Left ventricle myocardium superior (tissue), 1 donor: ENCODE results near the gene CHST4. TPM values are rescaled to one million over a fixed set of nuclear protein-coding genes. Genes with fewer than 3 reads are reported as not detected.
"Not testable (repeated sequence)": the region's sequence is repeated elsewhere in the genome, so short reads cannot be mapped to it uniquely, and the experiment has no call there.

Experiments
- ATAC-seq: fragments of 200-7000 bp; cut with Tn5 transposase; one replicate; pipeline ENCODE4 v1.9.1; 2020; ENCODE audit warnings: mild to moderate bottlenecking, moderate library complexity
- DNase-seq: peaks from one replicate; pipeline ENCODE4 v3.0.0-alpha.2; 2020
- intact Hi-C: fragments of 100-400 bp; cut with micrococcal nuclease; formaldehyde crosslinking; loops from one replicate; pipeline ENCODE4 v1.11.0; 2022
- total RNA-seq: library from RNA; stranded (reverse); fragmentation: NEBNext Ultra II Directional; extraction: Animal tissue kit (Norgen Biotek cat#: 25700); gene quantifications from one replicate; pipeline ENCODE4 v1.2.1, GENCODE V29; 2021
- donor health status: DM: no; HTN: yes; CAD: no; lungs with severe emphysema.

CHST4 gene
- total RNA-seq, 1 donor from 2014 or later: not detected

DNA sequence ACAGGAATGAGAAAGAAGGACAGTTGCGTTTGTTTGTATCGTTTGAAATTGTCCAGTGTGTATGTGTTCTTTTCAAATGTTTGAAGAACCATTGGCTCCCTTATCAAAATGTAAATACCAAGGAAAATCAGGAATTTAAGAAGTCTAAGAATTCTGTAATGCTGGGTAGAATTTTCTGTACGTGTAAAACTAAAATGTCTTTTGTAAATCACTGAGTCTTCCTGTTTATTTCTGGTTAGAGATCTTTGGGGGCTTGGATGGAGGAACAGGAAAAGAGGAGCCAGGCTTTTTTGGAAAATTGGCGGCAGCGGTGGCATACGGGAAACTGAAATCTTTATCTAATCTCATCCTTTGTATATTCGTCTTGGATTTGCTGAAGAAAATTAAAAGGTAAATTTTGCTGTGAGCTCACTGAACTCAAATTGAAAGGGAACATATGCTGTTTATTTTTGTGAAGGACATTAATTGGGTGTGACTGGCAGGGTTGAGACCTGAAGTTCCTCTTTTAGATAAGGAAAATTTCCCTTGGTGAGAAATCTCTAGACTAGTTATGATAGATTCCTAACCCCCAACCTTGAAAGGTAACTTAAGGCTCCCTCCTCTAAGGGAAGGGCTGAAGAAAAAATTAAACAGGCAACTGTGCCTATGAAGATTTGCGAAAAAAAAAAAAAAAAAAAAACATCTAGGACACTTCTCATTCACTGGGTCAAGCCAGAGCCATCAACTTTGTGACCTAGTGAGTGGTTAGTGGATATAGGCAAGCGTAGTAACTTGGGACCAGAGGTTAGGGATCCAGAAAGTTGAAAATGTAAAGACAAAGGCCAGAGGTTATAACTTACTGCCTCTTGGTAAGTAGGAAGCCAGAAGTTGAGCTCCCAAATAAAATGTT, 39.8 kb downstream of the CHST4 start:
- DNase-seq (no peak), ATAC-seq (no peak)
- intact Hi-C loops: no loop called here

- intact Hi-C loops: no loop called here
- no peak for ATAC-seq
These were observed 41.7 kb downstream of the CHST4 start for GRCh38 chr16:71567931-71568330.

DNA sequence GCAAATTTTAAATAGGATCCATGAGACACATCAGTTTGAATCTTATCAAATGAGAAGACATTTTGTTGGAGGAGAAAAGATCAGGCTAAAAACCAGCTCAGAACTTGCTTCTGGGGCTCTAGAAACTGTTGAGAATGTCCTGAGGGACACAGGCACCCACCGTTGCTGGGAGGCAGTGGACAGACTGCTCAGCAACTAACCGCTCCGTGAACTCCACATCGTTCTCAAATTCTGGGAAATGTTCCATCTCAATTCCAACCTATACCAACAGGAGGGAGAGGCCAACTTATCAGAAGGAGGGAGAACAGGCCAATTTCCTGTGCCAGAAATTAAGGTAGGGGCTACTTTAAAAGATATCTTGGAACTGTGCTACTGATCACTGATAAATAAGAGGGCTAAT, 42.3 kb downstream of the CHST4 start:
- ATAC-seq: no peak
- no peak for DNase-seq
- intact Hi-C loops: no loop called here

More at GRCh38 chr16:71567931-71568330, 41.7 kb downstream of the CHST4 start:
- no peak for DNase-seq

DNA sequence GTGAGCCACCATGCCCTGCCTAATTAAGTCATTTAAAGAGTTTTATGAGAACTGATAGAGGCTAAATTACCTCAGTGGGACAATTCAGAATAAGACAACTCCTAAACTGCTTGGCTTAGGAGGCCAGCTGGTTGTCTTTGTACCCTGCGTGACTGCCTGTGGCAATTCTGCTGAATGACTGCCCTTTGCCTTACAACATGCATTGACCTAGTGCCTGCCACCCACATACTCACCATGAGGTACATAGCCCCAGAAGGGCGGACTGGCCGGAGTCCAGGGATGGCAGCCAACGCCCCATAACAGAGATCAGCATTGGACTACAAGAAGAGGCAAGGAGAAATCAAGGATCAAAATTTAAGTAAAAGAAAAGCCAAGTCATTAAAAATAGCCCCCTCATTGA, 43.4 kb downstream of the CHST4 start:
- intact Hi-C loops: no loop called here
- no peak for DNase-seq

GRCh38 chr16:71570144-71570543, 43.9 kb downstream of the CHST4 start:
- DNase-seq: no peak
- no peak for ATAC-seq
- intact Hi-C loops: no loop called here

More for the DNA sequence above, 43.4 kb downstream of the CHST4 start:
- ATAC-seq: no peak

- intact Hi-C loops: no loop called here
- no peak for DNase-seq
- ATAC-seq: no peak
These were observed 46.4 kb downstream of the CHST4 start for GRCh38 chr16:71572497-71573116.

DNA sequence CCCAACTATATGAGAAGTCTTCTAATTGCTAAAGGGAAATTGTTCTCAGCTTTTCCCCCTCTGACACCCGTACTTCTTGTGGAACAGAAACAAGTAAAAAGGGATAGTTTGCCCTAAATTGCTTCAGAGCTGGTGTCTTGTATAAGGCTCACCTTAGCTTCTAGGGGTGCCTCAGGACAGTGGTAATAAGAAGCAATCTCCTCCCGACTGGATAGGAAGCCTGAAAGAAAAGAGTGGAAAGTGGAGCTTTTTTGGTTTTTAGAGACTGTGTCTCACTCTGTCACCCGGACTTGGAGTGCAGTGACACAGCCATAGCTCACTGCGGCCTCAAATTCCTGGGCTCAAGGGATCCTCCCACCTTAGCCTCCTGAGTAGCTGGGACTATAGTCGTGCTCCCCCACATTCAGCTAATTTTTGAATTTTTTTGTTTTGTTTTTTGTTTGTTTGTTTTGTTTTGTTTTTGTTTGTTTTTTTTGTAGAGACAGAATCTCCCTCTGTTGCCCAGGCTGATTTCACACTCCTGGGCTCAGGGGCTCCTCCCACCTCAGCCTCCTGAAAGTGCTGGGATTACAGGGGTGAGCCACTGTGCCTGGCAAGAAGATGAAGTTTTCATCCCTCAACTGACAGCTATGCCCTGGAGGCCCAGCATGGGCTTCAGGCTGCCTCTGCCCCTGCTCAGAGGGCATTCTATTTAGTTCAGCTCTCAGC, 47.3 kb downstream of the CHST4 start:
- intact Hi-C loops: no loop called here
- no peak for DNase-seq
- no peak for ATAC-seq

GRCh38 chr16:71574702-71575101, 48.5 kb downstream of the CHST4 start:
- ATAC-seq (no peak), DNase-seq (no peak)
- intact Hi-C loops: no loop called here

GRCh38 chr16:71576971-71577370, 50.7 kb downstream of the CHST4 start, which contains the start of gene TAT:
Gene TAT, minus strand, starts transcription at chr16:71577092. Its CDS starts 677 bp downstream, at chr16:71576415.
- ATAC-seq: no peak
- intact Hi-C loops: no loop called here
- no peak for DNase-seq

DNA sequence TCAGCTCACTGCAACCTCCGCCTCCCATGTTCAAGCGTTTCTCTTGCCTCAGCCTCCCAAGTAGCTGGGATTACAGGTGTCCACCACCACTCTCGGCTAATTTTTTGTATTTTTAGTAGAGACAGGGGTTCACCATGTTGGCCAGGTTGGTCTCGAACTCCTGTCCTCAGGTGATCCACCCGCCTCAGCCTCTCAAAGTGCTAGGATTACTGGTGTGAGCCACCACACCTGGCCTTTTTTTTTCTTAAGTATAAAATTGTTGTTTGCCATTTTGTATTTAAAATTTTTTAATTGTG, 56.3 kb downstream of the CHST4 start:
- ATAC-seq, DNase-seq, intact Hi-C loops: not testable (repeated sequence)

- ATAC-seq (no peak), DNase-seq (no peak)
- intact Hi-C loops: no loop called here
These were observed 58.5 kb downstream of the CHST4 start for GRCh38 chr16:71584543-71585317.

DNA sequence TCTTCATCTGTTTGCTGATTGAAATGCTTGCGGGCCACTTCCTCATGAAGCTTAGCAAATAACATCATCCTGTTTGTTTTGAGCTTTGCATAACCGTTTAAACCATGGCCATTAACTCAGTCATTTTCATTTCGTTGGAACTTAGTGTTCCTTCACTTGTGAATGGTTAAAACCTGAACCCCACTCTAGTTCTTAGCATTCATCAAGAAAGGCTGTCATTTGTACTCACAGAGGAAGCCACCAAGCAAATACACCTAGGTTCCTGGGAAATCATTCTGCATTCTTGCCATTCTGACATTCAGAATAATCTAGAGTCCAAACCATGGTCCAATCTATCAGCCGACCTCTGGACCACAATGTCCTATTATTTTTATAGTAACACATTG, 59.1 kb downstream of the CHST4 start:
- intact Hi-C loops: no loop called here
- DNase-seq: no peak
- no peak for ATAC-seq

Other genes starting within 250 kb of the CHST4 start
- 8.5 TPM for gene CMTR2, start 237.0 kb upstream of the CHST4 start, total RNA-seq
- 1.6 TPM for gene CALB2, start 167.7 kb upstream of the CHST4 start, total RNA-seq
- gene TLE7, start 84.4 kb upstream of the CHST4 start, total RNA-seq: not detected
- gene ZNF23, start 64.2 kb upstream of the CHST4 start, total RNA-seq: 5.4 TPM
- gene ZNF19, start 37.1 kb upstream of the CHST4 start, total RNA-seq: 2.0 TPM
- gene TAT, start 50.7 kb downstream of the CHST4 start, total RNA-seq: not detected
- gene MARVELD3, start 99.8 kb downstream of the CHST4 start, total RNA-seq: not detected
- 3.4 TPM for gene PHLPP2, start 198.3 kb downstream of the CHST4 start, total RNA-seq